ENCODE data around the gene ELAC2.

The ELAC2 gene

DNA sequence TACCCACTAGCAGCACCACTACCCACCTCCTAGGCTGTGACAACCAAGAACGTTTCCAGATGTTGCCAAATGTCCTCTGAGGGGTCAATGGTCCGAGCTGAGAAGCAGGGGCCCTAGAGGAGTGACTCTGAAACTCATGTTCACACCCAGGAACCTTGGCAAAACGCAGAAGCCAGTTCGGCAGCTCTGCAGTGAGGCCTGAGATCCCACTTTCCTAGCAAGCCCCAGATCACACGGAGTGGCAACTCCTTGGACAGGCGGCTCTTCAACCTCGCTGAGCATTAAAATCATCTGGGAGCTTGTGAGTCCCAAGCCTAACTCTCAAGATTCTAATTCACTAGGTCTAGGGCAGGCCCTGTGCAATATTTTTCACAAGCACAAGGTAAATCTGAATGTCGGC, 17.3 kb downstream of the ELAC2 start:
- Histone ChIP-seq H3K36me3 (peaks cover 93 to 99% (median 96%) of the 10 kb centered on the region in 3 donors), H3K9me3 (no peaks in the 10 kb centered on the region), H3K4me3 (no peak overlapping the region), H3K27me3 (no peaks in the 10 kb centered on the region), H3K4me1 (no peaks in the 10 kb centered on the region), H3K27ac (no peak overlapping the region)
- TF ChIP-seq, protein P1, sequence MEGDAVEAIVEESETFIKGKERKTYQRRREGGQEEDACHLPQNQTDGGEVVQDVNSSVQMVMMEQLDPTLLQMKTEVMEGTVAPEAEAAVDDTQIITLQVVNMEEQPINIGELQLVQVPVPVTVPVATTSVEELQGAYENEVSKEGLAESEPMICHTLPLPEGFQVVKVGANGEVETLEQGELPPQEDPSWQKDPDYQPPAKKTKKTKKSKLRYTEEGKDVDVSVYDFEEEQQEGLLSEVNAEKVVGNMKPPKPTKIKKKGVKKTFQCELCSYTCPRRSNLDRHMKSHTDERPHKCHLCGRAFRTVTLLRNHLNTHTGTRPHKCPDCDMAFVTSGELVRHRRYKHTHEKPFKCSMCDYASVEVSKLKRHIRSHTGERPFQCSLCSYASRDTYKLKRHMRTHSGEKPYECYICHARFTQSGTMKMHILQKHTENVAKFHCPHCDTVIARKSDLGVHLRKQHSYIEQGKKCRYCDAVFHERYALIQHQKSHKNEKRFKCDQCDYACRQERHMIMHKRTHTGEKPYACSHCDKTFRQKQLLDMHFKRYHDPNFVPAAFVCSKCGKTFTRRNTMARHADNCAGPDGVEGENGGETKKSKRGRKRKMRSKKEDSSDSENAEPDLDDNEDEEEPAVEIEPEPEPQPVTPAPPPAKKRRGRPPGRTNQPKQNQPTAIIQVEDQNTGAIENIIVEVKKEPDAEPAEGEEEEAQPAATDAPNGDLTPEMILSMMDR (IDR thresholded peaks at IDR 0.05): no peak
- DNase-seq: peak in 1 of 2 donors; percentile 12
- intact Hi-C loops (cut with DNase I; ENCODE audit: low total_unique reads): loop anchor here (5.0 to 10.0 kb wide), 4 partner anchors 333 to 976 kb away; partner anchors contain the start of genes MAP2K4 and MYOCD

DNA sequence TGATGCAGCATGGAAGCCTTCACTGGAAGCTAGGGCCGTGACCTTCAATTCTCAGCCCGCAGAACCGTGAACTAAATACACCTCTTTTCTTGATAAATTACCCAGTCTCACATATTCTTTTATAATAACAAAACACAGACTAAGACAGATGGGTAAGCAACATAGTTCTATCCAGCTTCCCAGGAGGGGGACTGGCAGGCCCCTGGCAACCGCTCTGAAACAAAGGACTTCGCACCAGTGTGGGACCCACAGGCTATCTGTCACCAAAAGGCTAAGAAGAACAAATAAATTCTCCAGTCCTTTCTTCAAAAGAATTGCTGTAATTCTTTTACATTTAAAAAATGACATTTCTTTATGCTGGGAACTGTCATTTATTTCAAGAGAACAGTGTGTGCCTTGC, 19.0 kb downstream of the ELAC2 start:
- no peak for DNase-seq
- H3K9me3 ChIP-seq: no peaks in the 10 kb centered on the region
- H3K36me3 ChIP-seq: peaks cover 95 to 99% (median 96%) of the 10 kb centered on the region in 3 donors
- intact Hi-C loops (cut with DNase I; ENCODE audit: low total_unique reads): no loop called here
- H3K4me1 ChIP-seq: no peaks in the 10 kb centered on the region
- H3K4me3 ChIP-seq: no peak overlapping the region
- TF ChIP-seq, protein P1 (IDR thresholded peaks at IDR 0.05): no peak
- no peak overlapping the region for H3K27ac ChIP-seq
- H3K27me3 ChIP-seq: no peaks in the 10 kb centered on the region

DNA sequence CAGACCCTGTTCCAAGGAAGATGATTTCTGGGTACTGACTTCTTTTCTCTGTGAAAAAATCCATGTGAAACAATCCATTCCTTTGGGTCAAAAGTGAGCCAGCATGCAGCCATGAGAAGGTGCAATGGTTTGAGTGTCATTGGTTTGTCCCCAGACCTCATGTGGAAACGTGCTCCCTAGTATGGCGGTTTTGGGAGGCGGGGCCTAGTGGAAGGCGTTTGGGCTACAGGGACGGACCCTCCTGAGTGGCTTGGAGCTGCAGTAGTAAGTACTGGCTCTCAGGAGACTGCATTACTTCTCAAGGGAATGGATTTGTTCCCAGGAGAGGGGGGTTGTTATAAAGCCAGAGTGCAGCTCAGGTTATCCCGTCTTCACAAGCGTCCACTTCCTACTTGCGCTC, 19.4 kb downstream of the ELAC2 start:
- Histone ChIP-seq H3K27ac (no peak overlapping the region), H3K9me3 (no peaks in the 10 kb centered on the region), H3K4me1 (no peaks in the 10 kb centered on the region), H3K27me3 (no peaks in the 10 kb centered on the region), H3K4me3 (no peak overlapping the region), H3K36me3 (peaks cover 96 to 99% (median 97%) of the 10 kb centered on the region in 3 donors)
- TF ChIP-seq, protein P1 (IDR thresholded peaks at IDR 0.05): no peak
- DNase-seq: peak in 1 of 2 donors; percentile 42
- intact Hi-C loops (cut with DNase I; ENCODE audit: low total_unique reads): no loop called here

DNA sequence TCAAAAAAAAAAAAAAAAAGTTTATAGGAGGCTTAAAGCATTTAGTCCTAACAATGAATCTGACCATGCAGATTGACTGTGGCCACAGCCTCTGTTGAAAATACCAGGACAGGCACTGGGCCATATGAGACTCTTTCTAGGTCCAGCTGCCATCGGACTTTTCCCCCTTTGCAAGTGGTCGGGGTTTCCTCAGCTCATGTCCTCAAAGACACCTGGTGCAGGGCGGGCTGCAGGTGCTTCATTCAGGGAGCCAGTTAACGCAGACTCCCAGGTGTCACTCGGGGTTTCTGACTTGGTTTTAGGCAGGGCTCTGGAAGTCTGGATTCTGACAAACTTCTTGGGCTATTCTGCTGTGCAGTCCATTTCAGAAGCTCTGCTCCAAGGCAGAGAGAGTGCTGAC, 20.9 kb downstream of the ELAC2 start:
- intact Hi-C loops (cut with DNase I; ENCODE audit: low total_unique reads): no loop called here
- peak in 1 of 2 donors; percentile 33 for DNase-seq
- no peaks in the 10 kb centered on the region for H3K9me3 ChIP-seq
- peaks cover 97 to 99% (median 99%) of the 10 kb centered on the region in 3 donors for H3K36me3 ChIP-seq
- H3K27ac ChIP-seq: no peak overlapping the region
- no peak overlapping the region for H3K4me3 ChIP-seq
- H3K4me1 ChIP-seq: no peaks in the 10 kb centered on the region
- no peaks in the 10 kb centered on the region for H3K27me3 ChIP-seq
- TF ChIP-seq, protein P1 (IDR thresholded peaks at IDR 0.05): no peak

DNA sequence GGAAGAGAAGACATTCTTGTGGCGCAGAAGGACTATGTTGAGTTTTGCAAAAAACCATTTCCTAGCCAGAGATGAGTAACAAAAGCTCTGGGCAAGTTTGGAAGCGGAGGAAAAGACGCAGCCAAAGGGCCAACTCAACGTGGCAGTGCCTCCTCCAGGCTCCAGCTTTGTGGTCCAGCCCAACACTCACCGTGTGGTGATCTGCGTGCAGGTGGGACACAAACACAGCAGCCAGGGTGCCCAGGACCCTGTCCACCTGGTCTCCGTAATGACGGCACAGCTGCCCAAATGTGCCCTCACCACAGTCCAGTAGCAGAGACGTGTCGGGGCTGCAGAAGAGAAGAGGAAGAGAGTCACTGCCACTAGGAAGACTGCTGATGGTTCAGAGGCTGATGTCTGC, 21.5 kb downstream of the ELAC2 start:
- DNase-seq: peak in 1 of 2 donors; percentile 46
- Histone ChIP-seq H3K9me3 (no peaks in the 10 kb centered on the region), H3K4me1 (no peaks in the 10 kb centered on the region), H3K27me3 (no peaks in the 10 kb centered on the region), H3K36me3 (peaks cover 98 to 100% (median 99%) of the 10 kb centered on the region in 3 donors), H3K4me3 (no peak overlapping the region), H3K27ac (no peak overlapping the region)
- TF ChIP-seq, protein P1 (IDR thresholded peaks at IDR 0.05): no peak
- intact Hi-C loops (cut with DNase I; ENCODE audit: low total_unique reads): no loop called here

DNA sequence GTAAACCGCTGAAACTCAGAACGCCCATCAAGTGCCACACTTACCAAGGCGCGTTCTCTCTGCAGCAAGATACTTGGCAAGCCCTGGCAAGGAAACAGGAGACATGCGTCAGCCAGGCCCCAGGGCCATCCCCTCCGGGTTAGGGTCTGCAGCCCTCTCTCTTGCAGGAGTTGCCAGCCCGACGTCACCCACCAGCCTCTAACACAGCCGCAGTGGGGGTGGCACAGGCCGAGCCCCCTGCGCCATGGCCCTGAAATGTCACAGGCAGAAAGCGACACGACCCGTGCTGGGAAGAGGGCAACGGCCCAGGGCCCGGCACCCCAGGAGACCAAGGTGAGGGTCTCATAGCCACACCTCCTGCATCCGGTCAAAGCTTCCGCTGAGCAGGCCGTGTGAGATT, 21.9 kb downstream of the ELAC2 start:
- no peaks in the 10 kb centered on the region for H3K9me3 ChIP-seq
- H3K27ac ChIP-seq: no peak overlapping the region
- no peaks in the 10 kb centered on the region for H3K27me3 ChIP-seq
- TF ChIP-seq, protein P1 (IDR thresholded peaks at IDR 0.05): no peak
- no peak overlapping the region for H3K4me3 ChIP-seq
- H3K36me3 ChIP-seq: peaks cover 96 to 100% (median 96%) of the 10 kb centered on the region in 3 donors
- intact Hi-C loops (cut with DNase I; ENCODE audit: low total_unique reads): no loop called here
- no peaks in the 10 kb centered on the region for H3K4me1 ChIP-seq
- DNase-seq: peak in 1 of 2 donors; percentile 58

Measured in tibial artery (tissue), 4 donors.